Tibial nerve (tissue), 4 donors: ENCODE measurements around the gene ZFAND2B.

Experiments
- EP300 ChIP-seq, 2 donors: sonication (generic); formaldehyde crosslinking; IDR thresholded peaks; one replicate each; pipeline ENCODE4 v1.6.1; 2017; ENCODE audit warnings: antibody characterized with exemption in 2 of 2, mild to moderate bottlenecking in 1 of 2
- POLR2A ChIP-seq, 2 donors: fragments of 450-650 bp; IDR thresholded peaks; one replicate each; pipeline ENCODE4 v1.6.1; 2017; ENCODE audit warnings: antibody characterized with exemption in 2 of 2, mild to moderate bottlenecking in 2 of 2, moderate library complexity in 2 of 2
- TF ChIP-seq, protein P1 (sequence below), 5 experiments: fragments of 200-600 bp in 3 of 5; fragments of 450-650 bp in 2 of 5; sonication (generic) in 3 of 5; IDR thresholded peaks; one replicate each; pipeline ENCODE4 v1.5.1; 2016 to 2019; ENCODE audit warnings: antibody characterized with exemption in 5 of 5, mild to moderate bottlenecking in 3 of 5, moderate library complexity in 2 of 5

GRCh38 chr2:219157396-219157795, 49.2 kb upstream of the ZFAND2B start:
- TF ChIP-seq, protein P1, sequence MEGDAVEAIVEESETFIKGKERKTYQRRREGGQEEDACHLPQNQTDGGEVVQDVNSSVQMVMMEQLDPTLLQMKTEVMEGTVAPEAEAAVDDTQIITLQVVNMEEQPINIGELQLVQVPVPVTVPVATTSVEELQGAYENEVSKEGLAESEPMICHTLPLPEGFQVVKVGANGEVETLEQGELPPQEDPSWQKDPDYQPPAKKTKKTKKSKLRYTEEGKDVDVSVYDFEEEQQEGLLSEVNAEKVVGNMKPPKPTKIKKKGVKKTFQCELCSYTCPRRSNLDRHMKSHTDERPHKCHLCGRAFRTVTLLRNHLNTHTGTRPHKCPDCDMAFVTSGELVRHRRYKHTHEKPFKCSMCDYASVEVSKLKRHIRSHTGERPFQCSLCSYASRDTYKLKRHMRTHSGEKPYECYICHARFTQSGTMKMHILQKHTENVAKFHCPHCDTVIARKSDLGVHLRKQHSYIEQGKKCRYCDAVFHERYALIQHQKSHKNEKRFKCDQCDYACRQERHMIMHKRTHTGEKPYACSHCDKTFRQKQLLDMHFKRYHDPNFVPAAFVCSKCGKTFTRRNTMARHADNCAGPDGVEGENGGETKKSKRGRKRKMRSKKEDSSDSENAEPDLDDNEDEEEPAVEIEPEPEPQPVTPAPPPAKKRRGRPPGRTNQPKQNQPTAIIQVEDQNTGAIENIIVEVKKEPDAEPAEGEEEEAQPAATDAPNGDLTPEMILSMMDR (IDR thresholded peaks at IDR 0.05): no peak
- TF ChIP-seq POLR2A (IDR thresholded peaks at IDR 0.05): no peak
- TF ChIP-seq EP300 (IDR thresholded peaks at IDR 0.05): no peak
